HG03439 (cell line): ENCODE data around the gene SOX8.

Source experiments
- ATAC-seq: cut with Tn5 transposase; IDR thresholded peaks from one replicate; pipeline ENCODE4 v1.9.1; 2021; ENCODE audit warnings: mild to moderate bottlenecking, moderate library complexity; ENCODE audit not compliant: unreplicated experiment

The SOX8 gene

GRCh38 chr16:985646-986400 lies 4.3 kb downstream of the SOX8 start:
- no peak for ATAC-seq

DNA sequence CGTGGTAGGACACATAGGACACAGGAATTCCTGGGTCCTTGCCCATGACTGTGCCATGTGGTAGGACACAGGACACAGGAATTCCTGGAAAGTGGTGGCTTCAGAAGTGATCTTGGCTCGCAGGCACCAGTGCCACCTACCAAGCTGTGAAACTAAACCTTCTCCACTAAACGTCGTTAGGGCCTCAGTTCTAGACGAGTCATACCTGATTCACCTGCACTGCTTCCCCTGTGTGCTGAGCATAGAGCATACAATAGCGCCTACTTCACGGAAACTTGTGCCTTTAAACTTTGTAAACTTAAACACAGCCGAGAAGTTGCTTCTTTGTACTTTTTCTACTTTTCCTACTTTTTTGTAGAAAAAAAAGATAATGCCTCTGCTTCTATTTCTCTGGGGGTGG lies 4.8 kb downstream of the SOX8 start:
- ATAC-seq, result no peak

GRCh38 chr16:986925-987582 lies 5.5 kb downstream of the SOX8 start:
- ATAC-seq, result no peak

DNA sequence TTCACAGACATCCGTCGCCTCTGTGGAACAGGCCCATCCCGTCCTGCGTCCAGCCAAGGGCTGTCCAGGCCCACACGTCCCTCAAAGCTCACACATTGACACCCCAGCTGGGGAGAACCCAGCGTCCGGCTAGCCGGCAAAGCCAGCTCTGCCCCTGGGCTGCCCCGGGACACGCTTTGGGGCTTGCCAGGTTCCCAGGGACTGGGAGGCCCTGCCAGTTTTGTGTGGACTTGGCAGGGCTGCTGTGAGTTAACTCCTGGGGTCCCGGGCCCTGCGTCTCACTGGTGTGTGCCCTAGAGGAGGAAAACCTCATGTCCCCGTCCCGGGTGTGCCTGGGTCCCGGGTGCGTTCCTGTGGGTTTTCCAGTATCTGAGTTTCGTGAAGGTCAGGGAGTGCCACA lies 6.3 kb downstream of the SOX8 start:
- ATAC-seq, result no peak

DNA sequence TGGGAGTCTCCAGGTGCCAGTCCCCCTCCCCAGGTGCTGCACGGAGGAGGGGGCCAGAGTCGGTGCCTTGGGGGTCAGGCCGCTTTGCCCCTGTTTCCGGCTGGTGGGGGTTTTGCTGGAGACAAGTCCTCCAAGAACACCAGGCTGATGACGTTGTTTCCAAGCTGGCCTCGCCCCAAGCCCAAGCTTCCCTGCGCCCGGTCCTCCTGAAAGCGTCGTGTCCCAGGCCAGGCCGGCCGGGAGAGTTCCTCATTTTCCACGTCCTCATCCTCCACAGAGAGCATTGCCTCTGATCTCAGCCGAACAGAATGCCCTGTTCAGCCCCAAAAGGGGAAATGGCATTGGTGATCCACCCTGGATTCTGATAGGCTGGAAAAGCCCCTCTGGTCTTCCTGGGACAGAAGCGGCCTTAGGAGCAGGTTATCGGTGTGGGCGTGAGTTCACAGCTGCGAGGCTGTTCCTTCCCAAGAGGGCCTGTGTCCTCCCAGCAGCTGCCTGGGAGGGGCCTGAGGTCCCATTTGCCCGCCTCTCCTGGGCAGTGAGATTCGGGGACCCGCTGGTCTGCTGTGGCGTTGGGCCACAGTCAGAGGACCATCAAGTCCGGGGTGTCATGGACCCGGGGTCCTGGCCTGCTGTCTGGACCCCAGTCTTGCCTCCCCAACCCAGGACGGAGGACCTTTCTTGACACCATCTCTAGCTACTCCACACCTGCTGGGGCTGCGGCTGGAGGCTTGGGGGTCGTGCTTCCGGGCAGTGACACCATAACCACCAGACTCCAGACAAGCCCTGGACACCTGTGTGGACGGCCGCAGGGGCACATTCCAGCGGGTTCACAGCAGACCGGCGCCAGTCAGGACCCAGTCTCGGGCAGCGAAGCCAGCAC lies 7.1 kb downstream of the SOX8 start:
- ATAC-seq, result no peak

DNA sequence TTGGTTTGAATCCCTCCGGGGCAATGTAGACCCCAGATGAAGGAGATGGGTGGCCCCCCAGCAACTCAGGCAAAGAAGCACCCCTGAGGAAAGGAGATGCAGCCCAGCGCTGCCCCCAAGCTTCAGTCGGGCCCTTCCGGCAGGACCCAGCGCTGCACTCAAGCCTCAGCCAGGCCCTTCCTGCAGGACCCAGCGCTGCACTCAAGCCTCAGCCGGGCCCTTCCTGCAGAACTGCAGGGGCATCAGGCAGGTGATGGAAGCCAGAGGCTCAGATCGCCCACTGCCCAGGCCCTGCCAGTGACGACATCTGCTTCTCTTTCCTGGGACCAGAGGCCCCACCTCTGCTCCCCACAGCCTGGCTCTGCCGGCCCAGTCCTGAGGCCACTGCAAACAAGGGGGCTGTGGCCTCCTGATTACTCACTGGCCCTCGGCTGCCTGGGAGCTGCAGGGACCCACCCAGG lies 7.8 kb downstream of the SOX8 start:
- no peak for ATAC-seq

- no peak for ATAC-seq
These were observed 9.1 kb downstream of the SOX8 start for GRCh38 chr16:990516-991291.

DNA sequence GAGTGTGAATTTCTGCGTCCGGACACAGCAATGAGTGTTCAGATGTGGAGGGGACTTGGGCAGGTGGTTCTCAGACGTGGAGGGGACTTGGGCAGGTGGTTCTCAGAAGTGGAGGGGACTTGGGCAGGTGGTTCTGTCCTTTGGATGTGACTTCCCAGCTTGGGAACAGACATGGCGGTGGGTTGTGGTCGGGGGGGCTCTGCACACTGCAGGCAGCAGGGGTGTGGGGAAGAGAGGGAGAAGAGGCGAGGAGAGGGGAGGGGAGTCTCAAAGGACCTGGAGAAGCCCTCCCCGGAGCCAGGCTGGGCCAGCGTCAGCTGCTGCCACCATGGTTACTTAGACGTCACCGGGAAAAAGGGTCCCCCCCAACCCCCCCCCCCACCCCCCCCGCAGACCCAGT lies 9.8 kb downstream of the SOX8 start:
- ATAC-seq, result no peak

DNA sequence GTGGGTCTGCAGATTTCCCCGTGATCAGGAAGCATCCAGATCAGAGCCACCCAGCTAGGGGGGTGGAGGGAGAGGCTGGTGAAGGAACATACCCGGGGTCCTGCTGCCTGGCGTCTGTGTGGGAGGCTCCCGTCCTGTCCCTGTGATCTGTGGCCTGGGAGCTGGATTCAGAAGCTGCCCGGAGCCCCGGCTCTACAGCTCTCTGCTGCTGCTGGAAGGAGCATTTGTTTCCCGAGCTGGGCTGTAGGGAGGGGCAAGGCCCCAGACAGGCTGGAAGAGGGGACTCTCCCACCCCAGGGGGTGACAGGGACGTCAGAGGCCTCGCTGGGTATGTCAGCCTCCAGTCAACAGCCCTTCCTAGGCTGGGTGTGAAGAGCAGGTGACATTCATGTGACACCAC lies 10.2 kb downstream of the SOX8 start:
- ATAC-seq, result no peak

- no peak for ATAC-seq
These were observed 12.2 kb downstream of the SOX8 start for GRCh38 chr16:993731-994130.

DNA sequence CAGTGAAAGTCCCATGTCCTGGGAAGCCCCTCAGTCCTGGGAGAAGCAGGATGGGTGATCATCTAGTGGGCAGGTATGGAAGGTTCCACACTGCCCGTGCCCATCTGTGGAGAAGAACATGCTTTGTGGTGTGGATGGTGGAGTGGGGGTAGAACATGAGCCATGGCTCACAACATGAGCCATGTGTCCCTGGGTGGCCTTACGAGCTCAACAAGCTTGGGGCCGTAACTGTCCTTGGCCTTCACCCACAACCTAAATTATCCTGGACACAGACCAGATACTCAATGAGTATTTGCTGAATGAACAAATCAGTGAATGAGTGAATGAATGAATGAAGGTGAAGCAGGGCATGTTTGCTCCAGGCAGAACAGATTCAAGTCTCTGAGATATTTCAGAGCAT lies 13.5 kb downstream of the SOX8 start:
- no peak for ATAC-seq

DNA sequence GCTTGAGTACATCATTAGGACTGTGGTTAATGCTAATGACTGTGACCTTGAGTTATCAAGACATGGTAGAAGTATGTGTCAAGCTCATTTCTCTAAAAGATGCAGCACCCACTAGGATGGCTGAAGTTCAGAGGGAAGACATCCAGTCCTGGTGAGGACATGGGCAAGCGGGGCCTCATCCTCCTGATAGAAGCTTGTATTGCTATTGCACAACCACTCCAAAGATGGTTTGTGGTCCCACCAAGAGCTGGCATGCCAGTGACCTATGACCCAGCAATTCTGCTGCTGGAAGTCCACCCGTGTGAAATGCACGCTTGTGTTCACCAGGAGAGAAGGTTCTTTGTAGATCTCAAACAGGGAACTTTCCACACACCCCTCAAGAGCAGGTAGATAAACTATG lies 14.2 kb downstream of the SOX8 start:
- no peak for ATAC-seq

DNA sequence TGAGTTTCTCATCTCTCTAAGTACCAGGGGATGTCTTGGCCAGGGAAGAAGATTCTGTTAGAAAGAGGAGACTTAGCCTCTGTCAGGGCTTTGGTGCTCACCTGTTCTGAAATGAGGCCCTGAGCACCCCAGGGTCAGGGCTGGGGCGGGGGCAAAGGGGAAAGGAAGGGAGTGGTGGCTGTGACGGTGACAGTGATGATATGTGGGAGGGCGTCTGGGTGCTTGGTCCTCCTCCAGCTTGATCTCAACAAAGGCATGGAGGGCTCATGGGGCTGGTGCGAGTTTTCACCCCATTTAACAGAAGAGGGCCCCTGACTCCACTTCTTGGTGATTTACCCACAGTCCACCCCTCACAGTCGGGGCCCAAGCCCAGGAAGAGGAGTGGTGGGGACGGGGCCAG lies 15.1 kb downstream of the SOX8 start:
- no peak for ATAC-seq

GRCh38 chr16:997440-998051 lies 16.0 kb downstream of the SOX8 start:
- no peak for ATAC-seq

- ATAC-seq, result no peak
These were observed 16.6 kb downstream of the SOX8 start for GRCh38 chr16:998211-998610.

GRCh38 chr16:998615-999014 lies 17.0 kb downstream of the SOX8 start:
- no peak for ATAC-seq

GRCh38 chr16:999677-1000076 lies 18.1 kb downstream of the SOX8 start:
- no peak for ATAC-seq

DNA sequence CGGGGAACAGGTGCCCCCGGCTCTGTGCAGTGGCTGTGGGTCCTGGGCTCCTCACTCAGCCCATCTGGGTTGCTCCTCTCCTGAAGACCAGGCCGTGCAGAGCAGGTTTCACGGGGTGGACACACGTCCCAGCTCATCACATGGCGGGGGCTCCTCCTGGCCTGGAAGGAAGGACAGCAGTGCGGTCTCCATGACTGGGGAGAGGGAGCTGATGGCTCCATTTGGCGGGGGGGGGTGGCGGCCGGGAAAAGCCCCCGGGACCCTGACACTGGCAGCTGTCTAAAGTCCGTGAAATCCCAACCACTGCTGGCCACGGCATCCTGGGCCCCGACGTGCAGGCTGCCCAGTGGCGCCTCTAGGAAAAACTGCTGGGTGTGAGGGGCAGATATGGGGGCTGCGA lies 19.0 kb downstream of the SOX8 start:
- no peak for ATAC-seq

DNA sequence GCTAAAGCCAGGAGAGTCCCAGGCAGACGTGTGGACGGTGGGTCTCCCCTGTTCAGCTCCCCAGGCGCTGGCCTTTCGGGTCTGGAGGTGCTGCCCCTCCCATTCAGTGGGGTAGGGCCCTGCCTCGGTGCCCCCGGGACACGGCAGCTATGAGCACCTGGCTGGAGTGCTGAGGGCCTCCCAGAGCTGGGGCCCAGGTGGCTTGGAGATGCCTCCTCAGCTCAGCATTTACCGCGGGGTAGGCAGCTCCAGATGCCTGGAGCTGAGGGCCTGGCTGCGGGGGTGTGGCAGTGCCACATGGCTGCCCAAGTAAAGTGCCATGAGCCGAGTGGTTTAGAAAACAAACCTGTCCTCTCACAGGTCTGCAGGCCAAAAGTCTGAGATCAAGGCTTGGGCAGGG lies 19.5 kb downstream of the SOX8 start:
- ATAC-seq, result no peak

DNA sequence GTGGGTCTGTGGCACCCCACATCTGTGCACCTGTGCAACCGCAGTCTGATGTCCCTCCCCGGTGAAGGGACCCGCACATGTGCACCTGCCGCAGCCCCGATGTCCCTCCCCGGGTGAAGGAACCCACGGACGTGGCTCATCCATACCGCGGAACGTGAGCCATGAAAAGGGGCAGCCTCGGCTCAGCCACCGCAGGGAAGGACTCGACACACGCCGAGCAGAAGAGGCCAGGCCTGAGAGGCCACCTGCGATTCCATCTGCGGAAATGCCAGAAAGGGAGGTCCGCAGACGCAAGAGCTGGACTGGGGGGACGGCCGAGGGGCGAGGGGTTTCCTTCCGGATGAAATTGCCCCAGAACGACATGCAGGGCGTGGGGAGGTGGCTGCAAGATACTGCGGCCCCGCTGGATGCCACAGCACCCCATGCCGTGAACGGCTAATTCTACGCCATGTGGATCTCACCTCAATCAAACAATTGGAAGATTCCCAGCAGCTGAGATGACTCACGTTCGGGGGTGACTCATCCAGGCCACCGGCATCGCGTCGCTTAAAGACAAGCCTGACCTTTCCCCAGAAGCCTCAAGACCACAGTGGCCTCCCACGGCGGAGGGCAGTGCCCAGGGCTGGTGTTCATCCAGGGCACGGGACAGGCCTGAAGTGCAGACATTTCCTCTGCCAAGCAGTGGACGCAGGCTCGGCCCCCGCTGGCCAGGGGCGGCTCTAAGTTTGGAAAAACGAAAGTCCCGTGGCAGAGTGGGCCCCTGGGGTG lies 21.0 kb downstream of the SOX8 start:
- ATAC-seq, result no peak
